K562 (cell line): ENCODE measurements around the gene WSCD2. TPM values are rescaled to one million over a fixed set of nuclear protein-coding genes. Genes with fewer than 3 reads are reported as not detected.

Experiments
- ARID2 ChIP-seq: fragments of 450-650 bp; IDR thresholded peaks from 2 replicates; pipeline ENCODE4 v1.6.1; 2017; ENCODE audit warnings: antibody characterized with exemption, mild to moderate bottlenecking
- CBX8 ChIP-seq: fragments of 200-600 bp; sonication (generic); IDR thresholded peaks from 2 replicates; pipeline ENCODE4 v1.6.1; 2012; ENCODE audit warnings: borderline replicate concordance, mixed run types, low read depth, mild to moderate bottlenecking, moderate library complexity, mixed read lengths, low read length, control low read depth, inconsistent platforms; ENCODE audit not compliant: poor library complexity, severe bottlenecking; ENCODE audit errors: extremely low read depth
- CCAR2 ChIP-seq: fragments of 200-400 bp; formaldehyde crosslinking; IDR thresholded peaks from 2 replicates; pipeline ENCODE4 v1.6.1; 2017; ENCODE audit warnings: mild to moderate bottlenecking, low read depth, low read length
- ELF4 ChIP-seq: fragments of 450-650 bp; formaldehyde crosslinking; IDR thresholded peaks from 2 replicates; pipeline ENCODE4 v1.4.0; 2022; ENCODE audit warnings: missing genetic modification characterization
- EP400 ChIP-seq: fragments of 450-650 bp; IDR thresholded peaks from 2 replicates; pipeline ENCODE4 v1.6.1; 2017; ENCODE audit warnings: antibody characterized with exemption, mild to moderate bottlenecking, moderate library complexity
- ERF ChIP-seq: fragments of 450-650 bp; formaldehyde crosslinking; IDR thresholded peaks from 2 replicates; pipeline ENCODE4 v1.4.0; 2020; ENCODE audit warnings: mild to moderate bottlenecking, mixed read lengths
- ESRRA ChIP-seq: fragments of 450-650 bp; IDR thresholded peaks from 2 replicates; pipeline ENCODE4 v1.6.1; 2014; ENCODE audit warnings: low read depth, mild to moderate bottlenecking, moderate library complexity, borderline replicate concordance
- JUN ChIP-seq, 2 experiments: sonication (generic) in 1 of 2; formaldehyde crosslinking in 1 of 2; IDR thresholded peaks; 2 replicates each; pipeline versions ENCODE4 v1.6.1 to v1.8.0; 2012 to 2022; ENCODE audit warnings: borderline replicate concordance in 2 of 2, mild to moderate bottlenecking in 2 of 2, improper control_type of control experiment in 1 of 2, low read depth in 1 of 2, low read length in 1 of 2, missing genetic modification reagents in 1 of 2
- KDM4B ChIP-seq, 2 experiments: fragments of 450-650 bp in 1 of 2; sonication (generic) in 1 of 2; IDR thresholded peaks; 2 replicates each; pipeline ENCODE4 v1.6.1; 2016 to 2017; ENCODE audit warnings: borderline replicate concordance in 2 of 2, antibody characterized with exemption in 1 of 2, low read depth in 1 of 2, mild to moderate bottlenecking in 1 of 2
- MIER1 ChIP-seq: fragments of 450-650 bp; IDR thresholded peaks from 2 replicates; pipeline ENCODE4 v1.6.1; 2016; ENCODE audit warnings: antibody characterized with exemption, mild to moderate bottlenecking, low read depth
- MXI1 ChIP-seq: IDR thresholded peaks from 2 replicates; pipeline ENCODE4 v1.6.1; 2011; ENCODE audit warnings: low read depth, mild to moderate bottlenecking, improper control_type of control experiment, low read length
- NR1H2 ChIP-seq: sonication (generic); formaldehyde crosslinking; IDR thresholded peaks from 2 replicates; pipeline ENCODE4 v1.4.0; 2020; ENCODE audit warnings: mild to moderate bottlenecking, missing genetic modification reagents
- PHF8 ChIP-seq: fragments of 200-600 bp; sonication (generic); IDR thresholded peaks from 2 replicates; pipeline ENCODE4 v1.6.1; 2012; ENCODE audit warnings: mixed run types, mild to moderate bottlenecking, inconsistent platforms, low read length, moderate library complexity, borderline replicate concordance
- PTRF ChIP-seq: fragments of 450-650 bp; IDR thresholded peaks from 2 replicates; pipeline ENCODE4 v1.6.1; 2016; ENCODE audit warnings: mild to moderate bottlenecking, missing genetic modification characterization, missing compliant biosample characterization
- PURB ChIP-seq: sonication (generic); formaldehyde crosslinking; IDR thresholded peaks from 2 replicates; pipeline ENCODE4 v1.9.0; 2021; ENCODE audit warnings: low read depth, mild to moderate bottlenecking, missing genetic modification reagents
- RBM25 ChIP-seq: fragments of 200-400 bp; formaldehyde crosslinking; IDR thresholded peaks from 2 replicates; pipeline ENCODE4 v1.6.1; 2018; ENCODE audit warnings: low read length, low read depth, moderate library complexity; ENCODE audit not compliant: severe bottlenecking
- RCOR1 ChIP-seq, 2 experiments: IDR thresholded peaks; 2 replicates each; pipeline ENCODE4 v1.6.1; 2012; ENCODE audit warnings: low read depth in 2 of 2, low read length in 2 of 2, borderline replicate concordance in 1 of 2, improper control_type of control experiment in 1 of 2
- SNIP1 ChIP-seq: fragments of 450-650 bp; IDR thresholded peaks from 2 replicates; pipeline ENCODE4 v1.7.1; 2017; ENCODE audit warnings: low read depth, mild to moderate bottlenecking
- SP2 ChIP-seq: IDR thresholded peaks from 2 replicates; pipeline ENCODE4 v1.6.1; 2011; ENCODE audit warnings: mild to moderate bottlenecking, low read depth, low read length, moderate library complexity; ENCODE audit not compliant: poor library complexity, severe bottlenecking; ENCODE audit errors: extremely low read depth
- TAF9B ChIP-seq: fragments of 450-650 bp; IDR thresholded peaks from 2 replicates; pipeline ENCODE4 v1.6.1; 2018; ENCODE audit warnings: mild to moderate bottlenecking; ENCODE audit not compliant: partially characterized antibody
- TAL1 ChIP-seq: fragments of 450-650 bp; IDR thresholded peaks from 2 replicates; pipeline ENCODE4 v1.6.1; 2016; ENCODE audit warnings: mild to moderate bottlenecking
- TBP ChIP-seq: optimal IDR thresholded peaks from 2 replicates; pipeline ENCODE3; 2011; ENCODE audit warnings: low read depth, low read length, improper control_type of control experiment
- ZBED1 ChIP-seq: IDR thresholded peaks from 2 replicates; pipeline ENCODE4 v1.6.1; 2014
- ZNF12 ChIP-seq: sonication (generic); formaldehyde crosslinking; IDR thresholded peaks from 2 replicates; pipeline ENCODE4 v1.4.0; 2020; ENCODE audit warnings: mild to moderate bottlenecking, missing genetic modification reagents
- ZNF24 ChIP-seq: fragments of 450-650 bp; IDR thresholded peaks from 2 replicates; pipeline ENCODE4 v1.6.1; 2016
- ZNF830 ChIP-seq: fragments of 250-450 bp; sonication (Bioruptor Pico); IDR thresholded peaks from 2 replicates; pipeline ENCODE4 v1.5.0; 2021; ENCODE audit warnings: mild to moderate bottlenecking
- polyA plus RNA-seq, 8 experiments: library from polyadenylated mRNA; depleted of rRNA in 4 of 8; stranded (reverse) in 5 of 8; unstranded in 3 of 8; fragments of >200 nt; fragmentation: Nextera tagmentation in 2 of 8; fragmentation: Illumina TruSeq in 1 of 8; extraction: Ambion mirVana in 2 of 8; extraction: Trizol in 1 of 8; gene quantifications; 2 replicates each; pipeline versions ENCODE4 v1.2.1 to v1.2.3, GENCODE V29; 2011 to 2014; ENCODE audit warnings: inconsistent platforms in 1 of 8, missing spikeins in 1 of 8
- total RNA-seq, 7 experiments: library from RNA; depleted of rRNA in 6 of 7; stranded (reverse); fragments of >200 nt in 6 of 7; fragmentation: Illumina TruSeq in 2 of 7; extraction: Trizol in 2 of 7; gene quantifications; 2 replicates each; pipeline versions ENCODE4 v1.2.1 to v1.2.3, GENCODE V29; 2011 to 2021; ENCODE audit warnings: low replicate concordance in 1 of 7
- TF ChIP-seq, protein P1 (sequence below): IDR thresholded peaks from 2 replicates; pipeline ENCODE4 v1.6.1; 2011; ENCODE audit not compliant: insufficient read length; ENCODE audit errors: extremely low read depth
- TF ChIP-seq, protein P2 (sequence below), 2 experiments: fragments of 450-650 bp; IDR thresholded peaks; 2 replicates each; pipeline ENCODE4 v1.6.1; 2016
- TF ChIP-seq, protein P3 (sequence below): sonication (generic); formaldehyde crosslinking; IDR thresholded peaks from 2 replicates; pipeline ENCODE4 v1.8.0; 2023; ENCODE audit warnings: mild to moderate bottlenecking, missing genetic modification reagents

Gene WSCD2
- total and polyA plus RNA-seq, 9 of the 15 experiments (the other 6 are each of a cell fraction or from before 2014, with no cell fraction given): 0.72 to 14.1 (median 4.0) TPM

DNA sequence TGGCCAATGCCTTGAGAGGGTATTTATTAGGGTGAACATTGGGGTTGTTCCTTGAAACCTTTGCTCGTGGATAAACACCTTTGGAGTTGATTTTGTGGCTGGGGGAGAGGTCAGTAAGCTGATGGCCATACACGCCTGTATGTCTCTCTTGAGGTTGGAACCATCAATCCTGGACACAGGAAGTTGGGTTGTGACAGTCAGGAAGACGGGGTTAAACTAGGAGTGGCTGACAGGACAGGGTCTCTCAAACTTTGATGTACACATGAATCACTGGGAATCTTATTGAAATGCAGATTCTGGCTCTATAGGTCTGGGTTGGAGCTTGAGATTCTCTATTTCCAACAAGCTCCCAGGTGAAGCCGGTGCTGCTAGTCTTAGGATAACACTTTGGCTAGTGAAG, 12.8 kb upstream of the WSCD2 start (continued):
- TF ChIP-seq SNIP1 (no peak), TAF9B (no peak), ZNF24 (no peak), PURB (no peak), ZBED1 (no peak), EP400 (no peak), KDM4B (IDR thresholded peaks at IDR 0.05; ENCODE audit: borderline replicate concordance in 2 of 2, low read depth in 1 of 2) (no peak), ERF (CRISPR knock-in tag) (no peak), PHF8 (no peak), CCAR2 (no peak), TAL1 (no peak), NR1H2 (CRISPR knock-in tag) (no peak), ELF4 (CRISPR knock-in tag) (no peak), TBP (no peak), RBM25 (no peak), ZNF12 (CRISPR knock-in tag) (no peak), MIER1 (no peak), ZNF830 (CRISPR knock-in tag) (no peak), ESRRA (no peak), CBX8 (no peak), ARID2 (no peak), SP2 (no peak), JUN (IDR thresholded peaks at IDR 0.05; ENCODE audit: borderline replicate concordance, low read depth, low read length) (no peak), JUN (CRISPR knock-in tag; IDR thresholded peaks at IDR 0.05; ENCODE audit: borderline replicate concordance) (no peak), MXI1 (no peak), PTRF (tag) (no peak), RCOR1 (IDR thresholded peaks at IDR 0.05; ENCODE audit: borderline replicate concordance in 1 of 2, low read depth in 2 of 2, low read length in 2 of 2) (no peak)
- TF ChIP-seq, protein P1, sequence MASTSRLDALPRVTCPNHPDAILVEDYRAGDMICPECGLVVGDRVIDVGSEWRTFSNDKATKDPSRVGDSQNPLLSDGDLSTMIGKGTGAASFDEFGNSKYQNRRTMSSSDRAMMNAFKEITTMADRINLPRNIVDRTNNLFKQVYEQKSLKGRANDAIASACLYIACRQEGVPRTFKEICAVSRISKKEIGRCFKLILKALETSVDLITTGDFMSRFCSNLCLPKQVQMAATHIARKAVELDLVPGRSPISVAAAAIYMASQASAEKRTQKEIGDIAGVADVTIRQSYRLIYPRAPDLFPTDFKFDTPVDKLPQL: no peak
- TF ChIP-seq, protein P2, sequence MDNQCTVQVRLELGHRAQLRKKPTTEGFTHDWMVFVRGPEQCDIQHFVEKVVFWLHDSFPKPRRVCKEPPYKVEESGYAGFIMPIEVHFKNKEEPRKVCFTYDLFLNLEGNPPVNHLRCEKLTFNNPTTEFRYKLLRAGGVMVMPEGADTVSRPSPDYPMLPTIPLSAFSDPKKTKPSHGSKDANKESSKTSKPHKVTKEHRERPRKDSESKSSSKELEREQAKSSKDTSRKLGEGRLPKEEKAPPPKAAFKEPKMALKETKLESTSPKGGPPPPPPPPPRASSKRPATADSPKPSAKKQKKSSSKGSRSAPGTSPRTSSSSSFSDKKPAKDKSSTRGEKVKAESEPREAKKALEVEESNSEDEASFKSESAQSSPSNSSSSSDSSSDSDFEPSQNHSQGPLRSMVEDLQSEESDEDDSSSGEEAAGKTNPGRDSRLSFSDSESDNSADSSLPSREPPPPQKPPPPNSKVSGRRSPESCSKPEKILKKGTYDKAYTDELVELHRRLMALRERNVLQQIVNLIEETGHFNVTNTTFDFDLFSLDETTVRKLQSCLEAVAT (IDR thresholded peaks at IDR 0.05): no peak
- TF ChIP-seq, protein P3, sequence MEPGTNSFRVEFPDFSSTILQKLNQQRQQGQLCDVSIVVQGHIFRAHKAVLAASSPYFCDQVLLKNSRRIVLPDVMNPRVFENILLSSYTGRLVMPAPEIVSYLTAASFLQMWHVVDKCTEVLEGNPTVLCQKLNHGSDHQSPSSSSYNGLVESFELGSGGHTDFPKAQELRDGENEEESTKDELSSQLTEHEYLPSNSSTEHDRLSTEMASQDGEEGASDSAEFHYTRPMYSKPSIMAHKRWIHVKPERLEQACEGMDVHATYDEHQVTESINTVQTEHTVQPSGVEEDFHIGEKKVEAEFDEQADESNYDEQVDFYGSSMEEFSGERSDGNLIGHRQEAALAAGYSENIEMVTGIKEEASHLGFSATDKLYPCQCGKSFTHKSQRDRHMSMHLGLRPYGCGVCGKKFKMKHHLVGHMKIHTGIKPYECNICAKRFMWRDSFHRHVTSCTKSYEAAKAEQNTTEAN (CRISPR knock-in tag): no peak
